NCI-H2107 treated with DMSO at 0.1 percent for 48 hours (cell line): ENCODE measurements around the gene ARSA.

Source experiments
- DNase-seq: peaks from one replicate; lab custom pipeline; 2025; ENCODE audit not compliant: unreplicated experiment; lab: John Stamatoyannopoulos, UW

The ARSA gene

GRCh38 chr22:50605002-50605612, 22.8 kb downstream of the ARSA start:
- DNase-seq = no peak

GRCh38 chr22:50604256-50605001, 23.5 kb downstream of the ARSA start:
- DNase-seq = no peak

- DNase-seq = no peak
Observed at GRCh38 chr22:50603511-50604255, 24.3 kb downstream of the ARSA start.

GRCh38 chr22:50602338-50602700, 25.6 kb downstream of the ARSA start:
- no peak for DNase-seq

GRCh38 chr22:50601669-50602337, 26.1 kb downstream of the ARSA start:
- DNase-seq = no peak

GRCh38 chr22:50600967-50601668, 26.8 kb downstream of the ARSA start:
- no peak for DNase-seq

GRCh38 chr22:50600538-50600937, 27.4 kb downstream of the ARSA start, which contains the start of gene MAPK8IP2:
Gene MAPK8IP2, plus strand, starts transcription at chr22:50600793. Its CDS starts 26 bp downstream, at chr22:50600819.
- no peak for DNase-seq

- no peak for DNase-seq
Observed at GRCh38 chr22:50599816-50600455, 28.0 kb downstream of the ARSA start.

GRCh38 chr22:50597097-50597496, 30.9 kb downstream of the ARSA start:
- no peak for DNase-seq

GRCh38 chr22:50595189-50595588, 32.8 kb downstream of the ARSA start:
- no peak for DNase-seq

GRCh38 chr22:50587407-50587806, 40.5 kb downstream of the ARSA start:
- DNase-seq = no peak

- no peak for DNase-seq
Observed at GRCh38 chr22:50586416-50586815, 41.5 kb downstream of the ARSA start.

GRCh38 chr22:50585781-50586180, 42.2 kb downstream of the ARSA start:
- no peak for DNase-seq

- no peak for DNase-seq
Observed at GRCh38 chr22:50585238-50585637, 42.7 kb downstream of the ARSA start.

- DNase-seq = no peak
Observed at GRCh38 chr22:50584106-50585096, 43.6 kb downstream of the ARSA start.

GRCh38 chr22:50583294-50583861, 44.6 kb downstream of the ARSA start:
- DNase-seq = no peak

GRCh38 chr22:50582493-50583293, 45.3 kb downstream of the ARSA start, which contains the start of gene CHKB:
Gene CHKB, minus strand, starts transcription at chr22:50582849. Its CDS starts 68 bp downstream, at chr22:50582781.
- DNase-seq = peak; percentile 86

GRCh38 chr22:50581950-50582492, 45.9 kb downstream of the ARSA start:
- DNase-seq = no peak
